GM21515 (cell line): ENCODE measurements around the gene GNAI2.
A peak's percentile ranks its signal among the peaks of the same experiment; 100 is the strongest.
"Not testable (repeated sequence)": the region's sequence is repeated elsewhere in the genome, so short reads cannot be mapped to it uniquely, and the experiment has no call there.

Experiments
- ATAC-seq: cut with Tn5 transposase; IDR thresholded peaks from one replicate; pipeline ENCODE4 v1.9.1; 2021; ENCODE audit not compliant: unreplicated experiment

The GNAI2 gene

DNA sequence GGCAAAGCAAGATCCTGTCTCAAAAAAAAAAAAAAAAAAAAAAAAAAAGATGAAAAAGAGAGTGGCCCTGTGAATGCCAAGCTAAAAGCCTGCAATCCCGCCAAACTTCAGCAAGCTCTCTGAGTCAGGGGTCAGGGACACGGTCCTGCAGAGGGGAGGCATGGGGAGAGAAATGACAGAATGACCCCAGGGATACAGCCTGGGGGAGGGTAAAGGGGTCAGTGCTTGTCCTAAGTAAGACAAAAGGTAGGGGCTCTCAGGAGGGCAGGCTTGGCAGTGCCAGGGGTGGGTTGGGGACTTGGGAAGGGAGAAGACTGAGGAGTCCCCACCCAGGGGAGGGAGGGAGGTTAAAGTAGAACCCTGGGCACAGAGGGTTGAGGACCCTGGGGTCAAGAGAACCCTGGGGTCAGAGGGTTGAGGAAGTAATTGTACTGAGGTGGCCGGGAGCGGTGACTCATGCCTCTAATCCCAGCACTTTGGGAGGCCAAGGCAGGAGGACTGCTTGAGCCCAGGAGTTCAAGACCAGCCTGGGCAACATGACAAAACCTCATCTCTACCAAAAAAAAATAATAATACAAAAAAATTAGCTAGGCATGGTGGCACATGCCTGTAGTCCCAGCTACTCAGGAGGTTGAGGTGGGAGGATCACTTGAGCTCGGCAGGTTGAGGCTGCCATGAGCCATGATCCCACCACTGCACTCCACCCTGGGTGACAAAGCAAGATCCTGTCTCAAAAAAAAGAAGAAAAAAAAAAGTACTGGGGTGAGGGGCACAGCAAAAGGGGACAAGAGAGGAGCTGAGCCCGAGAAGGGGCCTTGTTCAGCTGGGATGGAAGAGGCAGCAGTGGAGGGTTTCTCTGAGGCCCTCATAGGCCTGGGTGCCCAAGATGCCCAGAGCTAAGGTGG lies 27.7 kb downstream of the GNAI2 start:
- ATAC-seq: no peak

DNA sequence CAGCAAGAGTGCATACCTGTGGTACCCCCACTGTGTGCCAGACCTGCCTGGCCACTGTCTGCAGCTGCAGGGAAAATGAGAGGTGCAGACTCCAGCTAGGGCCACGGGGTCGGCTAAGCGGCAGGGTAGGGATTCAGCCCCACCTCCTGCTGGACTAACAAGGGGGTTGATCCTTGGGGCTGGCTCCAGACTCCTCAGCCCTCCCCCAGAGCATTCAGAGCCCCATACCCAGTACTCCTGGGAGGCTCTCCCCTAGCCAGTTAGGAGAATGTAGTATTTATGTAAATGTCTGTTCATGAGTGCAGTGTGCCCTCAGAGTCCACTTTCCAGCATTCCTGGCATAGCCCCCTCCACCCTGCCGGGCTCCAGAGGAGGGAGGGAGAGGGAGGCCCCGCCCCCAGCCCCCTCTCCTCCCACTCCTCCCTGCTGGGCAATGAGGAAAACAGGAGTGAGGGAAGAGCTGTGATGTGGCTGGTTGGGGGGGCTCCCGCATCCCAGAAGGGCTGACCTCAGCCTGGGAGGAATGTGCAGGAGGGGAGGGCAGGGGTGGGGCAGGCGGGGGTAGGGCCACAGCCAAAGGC lies 28.5 kb downstream of the GNAI2 start:
- ATAC-seq: no peak

DNA sequence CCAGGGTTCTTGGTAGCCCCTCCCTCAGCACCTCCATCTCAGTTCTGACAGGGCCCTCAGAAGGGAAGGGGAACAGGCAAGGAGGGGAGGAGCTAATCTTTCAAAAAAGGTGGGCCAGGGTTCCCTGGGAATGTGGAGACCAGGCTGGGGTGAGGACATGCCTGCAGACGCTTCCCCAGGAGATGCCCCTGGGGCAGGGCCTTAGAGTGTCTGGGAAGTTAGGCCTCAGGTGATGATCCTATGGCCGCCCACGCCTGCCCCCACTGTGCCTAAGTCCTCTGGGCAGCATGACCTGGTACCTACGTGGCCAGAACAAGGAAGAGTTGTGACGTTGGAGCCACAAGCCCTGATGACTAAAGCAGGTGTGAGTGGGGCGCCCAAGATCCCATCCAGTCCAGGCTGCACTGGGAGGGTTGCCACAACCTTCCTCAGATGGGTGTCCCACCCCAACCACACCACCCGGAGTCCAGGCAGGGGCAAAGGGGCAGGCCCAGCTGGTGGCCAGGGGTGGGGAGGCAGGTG lies 29.0 kb downstream of the GNAI2 start:
- ATAC-seq: no peak

DNA sequence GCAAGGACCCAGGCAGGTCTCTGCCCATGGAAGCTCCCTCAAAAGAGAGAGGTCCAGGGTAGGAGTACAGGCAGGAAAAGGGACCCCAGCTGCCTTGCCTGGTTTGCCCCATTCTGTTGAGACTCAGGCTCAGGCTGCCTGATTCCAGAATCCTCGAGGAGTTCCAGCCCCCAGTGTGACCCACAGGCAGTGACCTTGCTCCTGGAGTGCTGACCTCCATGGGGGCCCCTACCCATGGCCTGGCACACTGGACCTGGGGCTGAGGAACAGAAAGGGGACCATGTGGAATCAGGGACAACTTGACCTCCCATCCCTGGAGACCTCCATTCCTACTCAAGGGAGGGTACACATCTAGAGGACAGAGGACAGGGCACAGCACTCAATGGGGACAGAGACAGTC lies 29.6 kb downstream of the GNAI2 start:
- ATAC-seq: no peak

DNA sequence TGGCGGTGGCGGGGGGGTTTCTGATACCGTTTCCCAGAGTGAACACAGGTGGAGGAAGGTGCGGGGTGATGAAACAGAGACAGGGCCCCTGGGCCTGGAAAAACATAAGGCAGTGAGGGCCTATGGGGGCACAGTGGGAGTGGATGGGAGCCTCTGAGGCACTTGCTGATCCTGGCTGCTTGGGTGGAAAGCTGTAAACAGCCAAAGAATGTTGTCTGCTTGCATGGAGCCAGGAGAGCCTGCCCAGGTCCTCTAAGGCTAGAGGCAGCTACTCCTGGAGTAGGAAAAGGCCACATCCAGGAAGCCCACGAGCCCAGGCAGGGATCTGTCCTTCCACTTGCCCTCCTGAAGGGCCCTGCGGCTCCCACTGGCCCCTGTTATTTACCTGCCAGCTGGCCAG lies 30.0 kb downstream of the GNAI2 start:
- ATAC-seq: no peak

DNA sequence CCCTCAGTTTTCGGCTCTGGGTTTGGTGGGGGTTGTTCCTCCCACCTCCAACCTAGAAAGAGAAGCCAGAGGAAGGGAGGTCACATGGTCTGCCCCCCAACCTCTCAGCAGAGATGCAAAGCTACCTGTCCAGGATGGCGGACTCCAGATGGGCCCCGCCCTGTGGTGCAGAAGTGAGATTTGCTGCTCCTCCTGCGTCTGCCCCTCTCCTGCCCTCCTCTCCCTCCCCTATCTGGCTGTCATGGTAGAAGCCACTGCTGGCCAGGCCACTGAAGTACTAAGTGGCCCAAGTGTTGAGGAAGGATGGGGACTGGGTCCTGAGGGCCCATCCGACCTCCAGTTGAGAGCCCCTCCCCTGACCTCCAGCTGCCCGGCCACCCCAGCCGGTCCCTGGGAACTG lies 30.8 kb downstream of the GNAI2 start:
- ATAC-seq: no peak

DNA sequence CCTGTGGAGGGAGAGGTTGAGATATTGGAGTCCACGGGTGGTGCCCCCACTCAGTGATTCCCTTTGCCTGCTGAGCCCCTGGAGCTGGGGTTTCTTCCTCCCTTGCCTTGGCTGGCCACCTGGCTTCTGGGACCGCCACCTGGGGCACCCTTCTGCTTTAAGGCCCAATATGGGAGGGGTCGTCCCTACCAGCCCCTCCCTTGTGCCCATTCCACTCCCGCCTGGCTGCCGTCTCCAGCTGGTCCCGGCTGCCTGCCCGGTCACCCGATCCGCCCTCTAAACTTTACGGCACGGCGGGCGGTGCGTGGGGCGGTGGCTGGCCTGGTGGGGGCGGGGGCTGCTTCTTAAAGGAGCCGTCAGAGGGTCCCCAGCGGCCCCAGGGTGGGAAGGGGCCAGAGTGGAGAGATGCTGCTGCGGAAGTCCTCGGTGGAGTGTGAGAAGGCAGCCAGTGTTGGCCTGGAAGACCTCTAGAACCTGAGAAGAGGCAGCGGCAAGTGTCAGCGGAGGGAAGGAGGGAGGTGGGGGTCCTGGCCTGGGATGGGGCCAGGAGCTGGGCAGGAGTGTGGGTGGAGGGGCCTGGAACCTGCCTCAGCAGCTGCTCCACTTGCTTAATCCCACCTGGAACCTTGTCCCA lies 31.4 kb downstream of the GNAI2 start:
- ATAC-seq: no peak

DNA sequence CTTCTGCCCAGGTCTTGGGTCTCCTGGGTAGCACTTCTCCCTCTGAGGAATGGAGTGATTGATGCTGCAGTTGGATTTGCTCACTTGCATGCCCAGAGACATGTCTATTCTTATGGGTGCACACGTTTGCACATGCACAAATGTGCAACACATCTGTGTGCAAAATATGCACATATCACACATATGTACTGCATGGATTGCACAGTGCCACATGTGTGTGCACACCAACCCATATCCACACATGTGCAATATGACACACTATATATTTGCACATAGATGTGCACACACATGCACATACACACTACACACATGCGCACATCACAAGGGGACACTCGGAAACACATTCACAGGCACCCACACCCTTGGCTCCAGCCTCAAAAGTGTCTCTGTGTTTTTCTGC lies 32.3 kb downstream of the GNAI2 start:
- ATAC-seq: no peak

DNA sequence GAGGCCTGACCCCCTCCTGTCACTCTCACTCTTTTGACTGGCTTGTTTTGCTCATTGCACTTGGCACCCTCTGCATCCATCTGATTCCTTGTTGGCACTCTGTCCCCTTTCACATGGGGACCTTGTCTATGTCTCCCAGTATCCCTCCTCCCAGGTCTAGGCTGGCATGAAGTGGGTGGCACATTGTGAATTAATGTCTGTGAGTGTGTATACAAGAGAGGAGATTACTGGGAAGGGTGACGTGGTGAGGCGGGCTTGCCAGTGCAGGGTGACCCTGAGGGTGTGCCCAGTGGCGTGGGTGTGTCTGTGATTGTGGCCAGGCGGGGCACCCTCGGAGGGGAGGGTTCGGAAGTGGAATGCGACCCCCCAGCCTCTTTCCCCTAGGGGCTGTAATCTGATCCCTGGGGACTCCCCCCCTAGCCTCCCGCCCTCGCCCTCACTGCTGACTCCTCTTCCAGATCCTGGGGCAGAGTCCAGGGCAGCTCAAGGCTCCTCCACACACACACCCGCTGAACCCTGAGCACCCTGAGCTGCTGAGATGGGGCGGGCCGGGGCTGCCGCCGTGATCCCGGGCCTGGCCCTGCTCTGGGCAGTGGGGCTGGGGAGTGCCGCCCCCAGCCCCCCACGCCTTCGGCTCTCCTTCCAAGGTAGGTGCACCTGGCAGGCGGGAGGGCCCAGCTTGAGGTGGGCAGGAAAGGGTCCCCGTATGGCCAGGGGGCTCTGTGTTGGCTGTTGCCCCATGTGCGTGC lies 32.9 kb downstream of the GNAI2 start, which contains the start of gene SEMA3B:
Gene SEMA3B (plus strand): TSS at position 445 of the 749 bp plus-strand sequence. CDS start 94 bp downstream, at position 539.
- no peak for ATAC-seq

DNA sequence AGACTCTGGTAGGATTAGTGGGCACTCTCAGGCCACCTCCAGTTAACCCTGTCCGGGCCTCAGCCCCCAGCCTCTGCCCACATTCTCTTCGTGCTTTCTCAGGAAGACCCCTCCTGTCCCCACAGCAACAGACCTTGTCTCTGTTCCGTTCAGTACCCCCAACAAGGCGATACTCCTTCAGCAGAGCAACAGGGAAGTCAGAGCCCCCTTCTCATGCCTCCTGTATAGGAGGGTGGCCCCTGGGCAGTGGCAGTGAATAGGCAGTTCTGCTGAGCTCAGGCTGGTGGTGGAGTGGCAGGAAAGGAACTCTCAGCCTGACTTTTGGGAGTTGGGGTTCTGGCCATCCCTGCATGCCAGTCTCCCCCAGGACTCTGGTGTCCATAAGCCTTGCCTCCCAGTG lies 33.5 kb downstream of the GNAI2 start:
- ATAC-seq: no peak

DNA sequence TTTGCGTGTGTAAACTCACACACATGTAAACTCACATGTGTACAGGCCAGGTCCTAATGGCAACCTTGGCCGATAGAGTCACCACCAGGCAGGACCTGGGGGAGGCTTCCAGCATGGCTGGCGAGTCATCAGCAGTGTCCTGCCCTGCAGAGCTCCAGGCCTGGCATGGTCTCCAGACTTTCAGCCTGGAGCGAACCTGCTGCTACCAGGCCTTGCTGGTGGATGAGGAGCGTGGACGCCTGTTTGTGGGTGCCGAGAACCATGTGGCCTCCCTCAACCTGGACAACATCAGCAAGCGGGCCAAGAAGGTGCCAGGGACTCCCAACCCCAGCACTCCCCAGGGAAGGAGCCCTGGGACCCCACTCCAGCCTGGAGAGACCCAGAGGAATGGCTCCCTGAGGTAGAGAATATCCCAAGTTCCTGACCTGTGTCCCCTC lies 34.0 kb downstream of the GNAI2 start:
- no peak for ATAC-seq

DNA sequence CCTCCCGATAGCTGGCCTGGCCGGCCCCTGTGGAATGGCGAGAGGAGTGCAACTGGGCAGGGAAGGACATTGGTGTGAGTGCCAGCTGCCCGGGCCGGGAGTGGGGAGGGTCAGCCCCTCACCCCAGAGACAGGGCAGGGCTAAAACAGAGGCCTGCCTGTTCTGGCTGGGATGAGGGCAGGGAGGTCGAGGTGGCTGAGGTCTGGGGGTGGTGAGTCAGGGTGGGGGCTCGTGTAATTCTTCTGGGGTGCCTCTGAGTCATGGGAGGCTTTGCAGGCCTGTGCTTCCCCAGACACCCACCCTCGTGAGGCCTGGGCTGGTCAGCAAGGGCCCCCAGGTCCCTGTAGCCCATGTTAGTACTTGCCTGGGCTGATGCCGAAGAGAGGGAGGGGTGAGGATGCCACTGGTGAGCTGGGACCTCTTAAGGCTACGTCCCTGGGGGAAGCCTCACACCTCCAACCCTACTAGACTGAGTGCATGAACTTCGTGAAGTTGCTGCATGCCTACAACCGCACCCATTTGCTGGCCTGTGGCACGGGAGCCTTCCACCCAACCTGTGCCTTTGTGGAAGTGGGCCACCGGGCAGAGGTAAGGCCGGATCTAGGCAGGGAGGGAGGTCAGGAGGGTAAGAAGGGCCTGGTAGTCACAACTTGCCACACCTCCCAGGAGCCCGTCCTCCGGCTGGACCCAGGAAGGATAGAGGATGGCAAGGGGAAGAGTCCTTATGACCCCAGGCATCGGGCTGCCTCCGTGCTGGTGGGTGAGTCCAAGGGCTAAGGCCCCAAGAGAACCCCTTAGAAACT lies 34.6 kb downstream of the GNAI2 start:
- no peak for ATAC-seq

DNA sequence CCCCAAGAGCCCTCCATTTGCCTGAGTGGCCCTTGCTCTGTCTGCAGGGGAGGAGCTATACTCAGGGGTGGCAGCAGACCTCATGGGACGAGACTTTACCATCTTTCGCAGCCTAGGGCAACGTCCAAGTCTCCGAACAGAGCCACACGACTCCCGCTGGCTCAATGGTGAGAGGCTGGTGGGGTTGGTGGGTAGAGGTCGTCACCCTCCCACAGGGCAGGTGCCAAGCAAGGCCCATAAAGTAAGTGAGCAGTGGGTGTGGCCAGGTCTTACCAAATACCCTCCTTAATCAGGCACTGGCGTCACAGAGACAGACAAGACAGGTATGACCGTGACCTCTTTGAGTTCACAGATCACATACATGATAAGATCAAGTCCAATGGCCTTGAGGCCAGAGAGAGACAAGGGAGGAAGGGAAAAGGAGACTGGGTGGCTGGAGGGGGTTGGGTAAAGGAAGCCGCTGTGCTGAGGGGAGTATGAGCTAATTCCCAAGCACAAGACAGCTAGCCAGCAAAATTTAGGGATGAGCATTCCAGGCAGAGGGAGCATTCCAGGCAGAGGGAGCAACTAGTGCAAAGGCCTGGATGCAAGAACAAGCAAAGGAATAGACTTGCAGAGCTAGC lies 35.4 kb downstream of the GNAI2 start:
- ATAC-seq: no peak

DNA sequence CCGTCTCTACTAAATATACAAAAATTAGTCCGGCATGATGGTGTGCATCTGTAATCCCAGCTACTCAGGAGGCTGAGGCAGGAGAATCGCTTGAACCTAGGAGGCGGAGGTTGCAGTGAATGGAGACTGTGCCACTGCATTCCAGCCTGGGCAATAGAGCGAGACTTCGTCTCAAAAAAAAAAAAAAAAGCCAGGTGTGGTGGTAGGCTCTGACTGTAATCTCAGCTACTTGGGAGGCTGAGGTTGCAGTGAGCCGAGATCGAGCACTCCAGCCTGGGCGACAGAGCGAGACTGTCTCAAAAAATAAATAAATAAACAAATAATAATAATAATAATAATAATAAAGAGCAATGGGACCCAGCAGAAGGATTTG lies 36.5 kb downstream of the GNAI2 start:
- not testable (repeated sequence) for ATAC-seq

DNA sequence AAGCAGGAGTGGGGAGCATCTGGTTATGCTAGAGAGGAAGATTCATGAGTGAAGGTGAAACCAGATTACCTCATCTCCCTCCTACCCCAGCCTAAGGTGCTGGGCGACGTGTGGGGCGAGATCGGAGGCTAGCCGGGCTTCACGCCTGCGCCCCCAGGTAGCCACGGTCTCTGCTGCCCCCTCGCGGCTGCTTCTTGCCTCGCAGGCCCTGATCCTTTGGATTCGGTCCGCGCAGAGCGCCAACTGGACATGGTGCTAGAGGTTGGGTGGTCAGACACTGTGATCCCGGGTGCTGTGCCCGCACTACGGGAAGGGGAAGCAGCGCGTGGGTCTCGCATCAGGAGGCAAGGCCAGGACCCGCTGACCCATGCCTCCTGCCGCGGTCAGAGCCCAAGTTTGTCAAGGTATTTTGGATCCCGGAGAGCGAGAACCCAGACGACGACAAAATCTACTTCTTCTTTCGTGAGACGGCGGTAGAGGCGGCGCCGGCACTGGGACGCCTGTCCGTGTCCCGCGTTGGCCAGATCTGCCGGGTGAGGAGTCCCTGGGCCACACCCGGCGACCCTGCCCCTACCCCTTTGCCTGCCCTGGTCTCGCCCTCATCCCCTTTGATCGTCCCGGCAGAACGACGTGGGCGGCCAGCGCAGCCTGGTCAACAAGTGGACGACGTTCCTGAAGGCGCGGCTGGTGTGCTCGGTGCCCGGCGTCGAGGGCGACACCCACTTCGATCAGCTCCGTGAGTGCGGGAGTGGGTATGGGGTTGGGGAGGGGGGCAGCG lies 37.1 kb downstream of the GNAI2 start:
- peak; percentile 74 for ATAC-seq

DNA sequence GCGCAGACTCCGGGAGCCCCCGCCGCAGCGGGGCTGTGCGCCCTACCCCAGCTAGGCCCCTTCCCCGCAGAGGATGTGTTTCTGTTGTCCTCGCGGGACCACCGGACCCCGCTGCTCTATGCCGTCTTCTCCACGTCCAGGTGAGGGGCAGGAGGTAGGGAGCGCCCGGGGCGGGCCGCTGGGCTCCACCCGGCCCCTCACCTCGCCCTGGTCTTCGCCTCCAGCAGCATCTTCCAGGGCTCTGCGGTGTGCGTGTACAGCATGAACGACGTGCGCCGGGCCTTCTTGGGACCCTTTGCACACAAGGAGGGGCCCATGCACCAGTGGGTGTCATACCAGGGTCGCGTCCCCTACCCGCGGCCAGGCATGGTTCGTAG lies 37.7 kb downstream of the GNAI2 start:
- no peak for ATAC-seq

DNA sequence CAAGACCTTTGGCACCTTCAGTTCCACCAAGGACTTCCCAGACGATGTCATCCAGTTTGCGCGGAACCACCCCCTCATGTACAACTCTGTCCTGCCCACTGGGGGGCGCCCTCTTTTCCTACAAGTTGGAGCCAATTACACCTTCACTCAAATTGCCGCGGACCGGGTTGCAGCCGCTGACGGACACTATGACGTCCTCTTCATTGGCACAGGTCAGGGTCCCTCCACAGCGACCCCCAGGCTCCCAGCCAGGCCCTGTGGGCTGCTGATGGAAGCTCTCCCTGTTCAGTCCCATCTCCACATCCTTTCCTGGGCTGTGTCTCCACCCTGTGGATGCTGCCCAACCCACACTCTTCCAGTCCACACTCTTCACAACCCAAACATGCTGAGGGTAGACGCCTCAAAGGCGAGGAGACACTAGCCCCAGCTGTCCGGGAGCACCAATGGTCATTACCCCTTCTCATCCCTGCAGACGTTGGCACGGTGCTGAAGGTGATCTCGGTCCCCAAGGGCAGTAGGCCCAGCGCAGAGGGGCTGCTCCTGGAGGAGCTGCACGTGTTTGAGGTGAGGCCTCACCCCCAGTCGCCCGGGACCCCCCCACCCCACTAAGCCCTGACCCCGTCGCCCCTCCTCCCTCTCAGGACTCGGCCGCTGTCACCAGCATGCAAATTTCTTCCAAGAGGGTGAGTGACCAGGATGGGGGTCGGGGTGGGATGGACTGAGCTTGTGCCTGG lies 38.5 kb downstream of the GNAI2 start:
- ATAC-seq: no peak
